HUDEP-2 (cell line): Measurements from ENCODE around the gene AOPEP.

Source experiments
- DNase-seq, 76 experiments: peaks; one replicate each; lab custom pipeline; 2025; ENCODE audit not compliant: unreplicated experiment in 76 of 76; lab: John Stamatoyannopoulos, UW

Gene AOPEP

GRCh38 chr9:94757158-94757557 is 30.7 kb downstream of the AOPEP start:
- peak in 5 of 76 experiments; percentile 5 to 32 (median 18) for DNase-seq

GRCh38 chr9:94758031-94758430 is 31.5 kb downstream of the AOPEP start:
- DNase-seq: no peak

DNA sequence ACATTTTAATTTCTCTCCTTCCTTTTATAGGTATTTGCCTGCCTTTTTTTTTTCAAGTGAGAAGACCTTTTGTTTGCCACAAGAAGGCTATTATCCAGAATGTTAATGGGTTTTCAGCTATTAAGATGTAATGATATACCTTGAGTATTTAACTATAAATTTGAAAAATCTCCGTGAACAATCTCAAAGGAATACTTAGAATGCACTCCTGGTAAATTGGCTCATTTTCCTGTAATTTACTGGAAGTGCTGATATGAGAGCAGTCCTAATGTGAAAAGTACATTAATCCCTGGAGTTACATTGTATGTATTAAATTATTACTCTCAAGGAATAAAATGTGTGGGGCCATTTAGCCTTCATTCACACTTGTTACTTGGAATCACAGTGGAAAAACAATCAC is 32.4 kb downstream of the AOPEP start:
- no peak for DNase-seq

DNA sequence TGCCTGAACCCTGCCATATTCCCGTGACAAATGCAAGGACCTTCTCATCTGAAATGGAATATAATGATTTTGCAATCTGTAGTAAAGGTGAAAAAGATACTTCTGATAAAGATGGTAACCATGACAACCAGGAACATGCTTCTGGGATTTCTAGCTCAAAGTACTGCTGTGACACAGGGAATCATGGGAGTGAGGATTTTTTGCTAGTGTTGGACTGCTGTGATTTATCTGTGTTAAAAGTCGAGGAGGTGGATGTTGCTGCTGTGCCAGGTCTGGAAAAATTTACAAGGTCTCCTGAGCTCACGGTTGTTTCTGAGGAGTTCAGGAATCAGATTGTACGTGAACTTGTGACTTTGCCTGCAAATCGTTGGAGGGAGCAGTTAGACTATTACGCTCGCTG is 33.5 kb downstream of the AOPEP start:
- DNase-seq: no peak

DNA sequence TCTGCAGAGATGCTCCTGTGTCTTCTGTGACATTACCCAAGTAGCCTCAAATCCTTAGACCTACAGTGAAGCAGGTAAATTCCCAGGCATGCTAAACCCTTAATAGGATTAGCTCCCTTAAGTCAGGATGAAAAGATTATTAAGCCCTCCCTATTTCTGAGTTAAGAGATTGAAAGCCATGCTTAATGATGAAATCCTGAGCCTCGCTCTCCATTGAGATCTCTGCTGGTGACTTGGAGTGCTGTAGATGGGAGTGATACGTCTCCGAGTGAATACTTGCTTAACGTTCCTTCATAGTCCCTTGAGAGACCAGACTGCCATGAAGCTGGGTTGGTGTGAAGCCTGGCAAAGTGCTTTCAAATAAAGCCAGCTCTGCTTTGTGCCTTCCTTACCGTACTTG is 34.2 kb downstream of the AOPEP start:
- no peak for DNase-seq

DNA sequence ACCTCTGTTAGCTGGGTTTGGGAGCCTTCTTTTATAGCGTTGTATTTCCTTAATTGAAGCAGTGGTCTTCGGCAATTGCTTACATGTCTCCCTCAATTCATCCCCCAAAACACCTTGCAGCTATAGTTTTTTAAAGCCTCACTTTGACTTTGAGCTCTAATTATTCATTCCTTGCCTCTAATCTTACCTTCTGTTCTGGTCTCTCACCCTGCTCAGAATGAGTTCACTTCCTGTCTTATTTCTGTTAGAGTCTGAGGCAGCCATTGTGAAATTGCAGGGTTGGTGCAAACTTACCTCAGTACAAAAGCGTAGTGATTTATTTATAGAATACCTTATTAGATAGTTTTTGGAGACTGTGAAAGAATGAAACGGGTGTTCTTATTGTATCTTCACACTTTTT is 35.0 kb downstream of the AOPEP start:
- no peak for DNase-seq

GRCh38 chr9:94767331-94768072 is 41.0 kb downstream of the AOPEP start:
- no peak for DNase-seq

DNA sequence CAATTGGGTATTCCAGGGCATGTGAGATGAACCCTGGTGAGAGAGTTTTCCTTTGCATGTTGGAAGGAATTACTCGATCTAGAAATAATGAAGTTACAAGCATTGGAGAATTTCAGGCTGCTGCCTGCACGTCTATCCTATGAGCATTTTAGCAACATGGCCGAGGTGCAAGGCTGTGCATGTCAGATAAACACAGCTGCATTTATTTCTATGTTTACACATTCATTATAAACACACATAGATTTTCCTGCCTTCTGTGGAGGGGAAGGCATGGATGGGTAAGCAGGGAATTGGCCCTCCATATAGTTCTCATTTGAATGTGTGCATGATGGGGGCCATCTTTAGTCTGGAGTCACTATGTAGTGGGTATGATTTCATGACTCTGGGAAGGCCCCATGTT is 42.3 kb downstream of the AOPEP start:
- DNase-seq: no peak

DNA sequence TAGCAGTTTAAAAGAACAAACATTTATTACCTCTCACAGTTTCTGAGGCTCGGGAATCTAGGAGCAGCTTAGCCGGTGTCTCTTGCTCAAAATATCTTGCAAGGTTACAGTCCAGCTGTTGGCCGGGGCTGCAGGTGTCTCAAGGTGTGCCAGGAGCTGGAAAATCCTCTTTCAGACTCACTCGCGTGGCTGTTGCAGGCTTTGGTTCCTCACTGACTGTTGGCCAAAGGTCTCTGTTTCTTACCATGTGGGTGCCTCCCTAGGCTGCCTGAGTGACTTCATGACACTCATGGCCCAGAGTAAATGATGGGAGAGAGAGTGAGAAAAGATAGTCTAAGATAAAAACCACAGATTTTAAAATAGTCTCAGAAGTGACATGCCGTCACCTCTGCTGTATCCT is 43.8 kb downstream of the AOPEP start:
- no peak for DNase-seq

GRCh38 chr9:94771096-94771495 is 44.6 kb downstream of the AOPEP start:
- no peak for DNase-seq

DNA sequence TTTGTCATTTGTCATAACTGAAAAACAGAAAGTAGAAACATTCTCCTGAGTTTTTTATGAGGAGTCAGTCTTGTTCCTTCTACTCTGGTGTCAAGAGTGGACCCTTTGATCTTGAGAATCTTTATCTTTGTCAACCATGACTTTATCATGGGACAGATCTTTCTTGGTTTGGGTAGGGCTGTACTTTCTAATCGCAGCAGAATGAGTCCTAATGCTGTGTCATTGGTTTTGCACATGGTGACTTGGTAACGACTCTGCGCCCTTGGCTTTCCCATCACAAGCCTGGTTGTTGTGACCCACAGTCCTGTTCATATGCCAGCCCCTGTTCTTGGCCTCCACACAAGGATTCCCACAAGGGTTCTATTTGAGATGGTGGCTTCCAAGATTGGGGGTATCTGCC is 45.6 kb downstream of the AOPEP start:
- peak in 63 of 76 experiments; percentile 6 to 86 (median 44) for DNase-seq

GRCh38 chr9:94772639-94773303 is 46.3 kb downstream of the AOPEP start:
- DNase-seq: peak in 3 of 76 experiments; percentile 6 to 9 (median 6)

DNA sequence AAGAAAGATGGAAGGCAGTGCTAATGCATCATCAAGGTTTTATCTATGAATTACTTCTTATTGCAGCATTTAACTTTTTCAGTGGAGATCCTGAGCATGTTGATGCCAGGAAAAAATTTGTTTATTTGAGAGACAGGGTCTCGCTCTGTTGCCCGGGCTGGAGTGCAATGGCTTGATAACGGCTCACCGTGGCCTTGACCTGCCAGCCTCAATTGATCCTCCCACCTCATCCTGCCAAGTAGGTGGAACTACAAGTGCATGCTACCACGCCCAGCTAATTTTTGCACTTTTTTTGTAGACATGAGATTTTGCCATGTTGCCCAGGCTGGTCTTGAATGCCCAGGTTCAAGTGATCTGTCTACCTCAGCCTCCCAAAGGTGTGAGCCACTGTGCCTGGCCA is 47.2 kb downstream of the AOPEP start:
- peak in 1 of 76 experiments; percentile 7 for DNase-seq

DNA sequence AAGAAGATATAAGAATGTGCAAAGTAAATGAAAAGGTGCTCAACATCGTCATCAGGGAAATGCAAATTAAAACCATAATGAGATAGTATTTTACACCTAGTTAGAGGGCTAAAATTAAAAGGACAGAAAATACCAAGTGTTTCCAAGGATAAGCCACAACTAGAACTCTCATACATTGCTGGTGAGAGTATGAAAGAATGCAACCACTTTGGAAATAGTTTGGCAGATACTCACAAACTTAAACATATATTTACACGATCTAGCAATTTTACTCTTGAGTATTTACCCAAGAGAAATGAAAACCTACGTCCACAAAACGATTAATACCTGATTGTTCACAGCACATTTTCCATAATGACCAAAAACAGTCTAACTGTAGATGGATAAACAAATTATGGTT is 51.5 kb downstream of the AOPEP start:
- no peak for DNase-seq

DNA sequence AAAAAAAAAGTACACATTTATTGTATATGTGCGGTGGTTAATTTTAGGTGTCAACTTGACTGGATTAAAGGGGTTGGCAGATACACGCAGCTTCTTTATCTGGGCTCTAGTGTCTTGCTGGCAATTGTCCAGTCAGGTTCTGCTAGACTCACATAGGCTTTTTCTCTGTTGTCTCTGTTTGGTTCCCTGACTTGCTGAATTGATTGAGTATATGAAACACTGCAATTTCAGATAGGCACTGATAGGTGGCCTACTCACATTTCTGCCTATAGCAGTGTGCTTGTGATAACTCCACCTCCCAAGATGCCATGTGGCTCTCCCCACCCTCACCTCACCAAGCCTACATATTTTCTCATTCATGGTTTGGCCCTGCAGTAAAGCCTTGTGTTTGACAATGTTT is 52.5 kb downstream of the AOPEP start:
- peak in 67 of 76 experiments; percentile 13 to 91 (median 60) for DNase-seq

GRCh38 chr9:94779693-94780290 is 53.3 kb downstream of the AOPEP start:
- DNase-seq: peak in 1 of 76 experiments; percentile 4

DNA sequence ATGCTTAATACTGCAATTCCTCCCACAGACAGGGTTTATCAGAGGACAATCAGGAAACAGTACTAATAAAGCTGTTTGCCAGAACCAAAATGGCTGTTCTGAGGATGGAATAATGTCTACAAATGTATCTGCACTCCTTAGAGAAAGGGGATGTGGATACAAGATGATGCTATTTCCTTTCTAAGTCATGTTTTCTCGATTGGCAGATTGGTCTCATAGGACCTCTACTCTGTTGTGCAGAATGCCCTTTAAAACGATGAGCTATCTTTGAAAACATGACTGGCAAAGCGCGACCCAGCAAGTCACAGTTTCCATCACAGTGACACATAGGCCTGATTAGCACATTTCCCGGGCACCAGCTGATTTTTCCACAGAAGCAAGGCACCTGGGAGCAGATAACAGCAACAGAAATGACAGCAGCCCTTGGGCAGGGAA is 54.0 kb downstream of the AOPEP start:
- DNase-seq: peak in 72 of 76 experiments; percentile 18 to 87 (median 62)

DNA sequence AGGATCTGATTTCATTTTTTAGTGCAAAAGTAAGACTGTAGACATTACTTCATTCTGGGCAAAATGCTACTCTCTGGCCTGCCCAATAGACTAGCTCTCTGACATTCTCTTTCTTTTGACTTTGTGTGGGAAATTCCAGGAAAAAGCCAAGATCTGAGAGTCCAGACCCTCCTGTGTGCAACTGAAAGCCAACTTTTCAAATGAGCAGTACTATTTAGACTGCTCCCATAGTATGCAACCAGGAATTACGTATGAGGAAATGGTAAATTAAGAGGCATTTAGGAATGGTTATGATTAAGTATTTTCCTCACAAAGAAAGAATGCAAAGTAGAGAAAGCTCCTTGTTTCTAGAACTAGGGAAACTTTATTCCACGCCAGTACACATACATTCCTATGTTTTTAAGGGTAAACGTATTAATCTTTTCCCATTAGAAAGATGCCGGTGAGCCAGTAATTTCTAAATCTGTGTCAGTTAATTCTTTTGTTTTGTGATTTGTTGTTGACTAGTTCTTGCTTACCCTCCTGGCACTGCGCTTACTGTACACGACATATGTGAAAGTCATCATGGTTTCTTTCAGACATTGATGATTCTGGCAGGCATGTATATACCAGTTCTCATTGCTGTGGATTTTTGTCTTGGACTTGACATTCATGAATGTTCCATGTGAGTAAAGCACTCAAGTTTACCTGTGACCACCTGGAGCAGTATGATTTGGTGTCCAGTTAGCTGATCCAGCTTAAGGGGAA is 56.0 kb downstream of the AOPEP start:
- DNase-seq: no peak

DNA sequence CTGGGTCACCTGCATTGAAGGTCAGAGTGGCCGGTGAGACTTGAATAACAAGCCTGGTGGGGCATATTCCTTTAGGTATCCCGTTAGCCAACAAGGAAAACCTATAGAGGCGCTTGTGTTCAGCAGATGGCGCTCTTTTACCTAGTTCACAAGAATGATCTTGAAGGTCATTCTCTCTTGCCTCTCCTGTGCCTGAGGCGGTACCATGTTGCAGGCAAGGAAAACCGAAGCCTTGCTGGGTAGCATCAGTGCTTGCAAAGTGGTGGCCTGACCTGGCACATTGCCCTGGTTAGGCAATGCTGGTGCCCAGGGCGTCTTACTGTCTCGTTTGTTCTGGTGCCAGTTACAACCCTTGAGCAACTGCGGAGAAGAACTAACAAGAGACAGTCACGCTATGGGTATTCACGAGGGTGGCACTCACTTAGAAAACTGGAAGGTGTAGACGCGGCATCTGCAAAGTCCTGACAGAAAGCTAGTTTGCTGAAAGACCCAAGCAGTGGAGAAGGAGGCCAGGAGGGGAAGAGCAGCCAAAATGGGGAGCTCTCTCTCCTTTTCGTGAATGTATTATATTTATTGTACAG is 56.7 kb downstream of the AOPEP start:
- DNase-seq: peak in 43 of 76 experiments; percentile 5 to 72 (median 25)

GRCh38 chr9:94783928-94784327 is 57.4 kb downstream of the AOPEP start:
- no peak for DNase-seq
